GM08714 (cell line): Measurements from ENCODE around the gene ATP11B.

Experiments used
- H3K4me3 ChIP-seq: fragments of 200-500 bp; sonication (Bioruptor generic); 2 replicates; pipeline ENCODE4 v1.5.1; 2014; ENCODE audit warnings: mild to moderate bottlenecking, low read length, inconsistent platforms
- ZNF274 ChIP-seq: IDR thresholded peaks from 2 replicates; pipeline ENCODE4 v1.6.1; 2012; ENCODE audit warnings: mild to moderate bottlenecking, low read depth, low read length

ATP11B gene

GRCh38 chr3:182905623-182906022, 112.3 kb downstream of the ATP11B start:
- H3K4me3 ChIP-seq = no peak overlapping the region
- no peak for TF ChIP-seq ZNF274

GRCh38 chr3:182906036-182906435, 112.7 kb downstream of the ATP11B start:
- no peak overlapping the region for H3K4me3 ChIP-seq
- no peak for TF ChIP-seq ZNF274

GRCh38 chr3:182908471-182908870, 115.2 kb downstream of the ATP11B start:
- no peak overlapping the region for H3K4me3 ChIP-seq
- no peak for TF ChIP-seq ZNF274

- no peak overlapping the region for H3K4me3 ChIP-seq
- no peak for TF ChIP-seq ZNF274
Measured at GRCh38 chr3:182909318-182910040, 116.2 kb downstream of the ATP11B start.

- no peak overlapping the region for H3K4me3 ChIP-seq
- no peak for TF ChIP-seq ZNF274
Measured at GRCh38 chr3:182910936-182911781, 117.9 kb downstream of the ATP11B start.

- H3K4me3 ChIP-seq = no peak overlapping the region
- no peak for TF ChIP-seq ZNF274
Measured at GRCh38 chr3:182911782-182912111, 118.4 kb downstream of the ATP11B start.

GRCh38 chr3:182912474-182912873, 119.2 kb downstream of the ATP11B start:
- H3K4me3 ChIP-seq = no peak overlapping the region
- TF ChIP-seq ZNF274 = no peak

GRCh38 chr3:182913889-182914288, 120.6 kb downstream of the ATP11B start:
- peak overlapping the region; percentile 41; the same call in 1 of the 2 replicates for H3K4me3 ChIP-seq
- TF ChIP-seq ZNF274 = no peak

- no peak overlapping the region for H3K4me3 ChIP-seq
- TF ChIP-seq ZNF274 = no peak
Measured at GRCh38 chr3:182914341-182914740, 121.0 kb downstream of the ATP11B start.

- no peak for TF ChIP-seq ZNF274
- H3K4me3 ChIP-seq = no peak overlapping the region
Measured at GRCh38 chr3:182917134-182917533, 123.8 kb downstream of the ATP11B start.

- H3K4me3 ChIP-seq = no peak overlapping the region
- no peak for TF ChIP-seq ZNF274
Measured at GRCh38 chr3:182919866-182920357, 126.6 kb downstream of the ATP11B start.

- no peak for TF ChIP-seq ZNF274
- H3K4me3 ChIP-seq = no peak overlapping the region
Measured at GRCh38 chr3:182920515-182921084, 127.3 kb downstream of the ATP11B start.

GRCh38 chr3:182921665-182922355, 128.5 kb downstream of the ATP11B start:
- H3K4me3 ChIP-seq = no peak overlapping the region
- no peak for TF ChIP-seq ZNF274

GRCh38 chr3:182925330-182925943, 132.1 kb downstream of the ATP11B start:
- no peak for TF ChIP-seq ZNF274
- no peak overlapping the region for H3K4me3 ChIP-seq

GRCh38 chr3:182925944-182926337, 132.6 kb downstream of the ATP11B start:
- H3K4me3 ChIP-seq = no peak overlapping the region
- TF ChIP-seq ZNF274 = no peak
